Vagina (tissue), 2 donors: ENCODE results near the gene FNDC5. TPM values are rescaled to one million over a fixed set of nuclear protein-coding genes. Genes with fewer than 3 reads are reported as not detected.

Experiments used
- DNase-seq, 2 donors: peaks; one replicate each; pipeline ENCODE4 v3.0.0-alpha.2; 2017; ENCODE audit errors: extremely low spot score in 2 of 2
- H3K27ac ChIP-seq: fragments of 200-600 bp; sonication (generic); one replicate; pipeline ENCODE4 v1.5.1; 2019
- H3K27me3 ChIP-seq: fragments of 200-600 bp; sonication (generic); one replicate; pipeline ENCODE4 v1.5.1; 2019
- H3K36me3 ChIP-seq, 2 donors: fragments of 200-600 bp; sonication (generic); one replicate each; pipeline ENCODE4 v1.5.1; 2017 to 2019
- H3K4me1 ChIP-seq: fragments of 200-600 bp; sonication (generic); one replicate; pipeline ENCODE4 v1.5.1; 2019
- H3K4me3 ChIP-seq, 2 donors: fragments of 200-600 bp; sonication (generic); 1 replicate in 1 of 2; 2 replicates in 1 of 2; pipeline ENCODE4 v1.5.1; 2016 to 2019
- H3K9me3 ChIP-seq: fragments of 200-600 bp; sonication (generic); one replicate; pipeline ENCODE4 v1.5.1; 2019
- CTCF ChIP-seq, 3 experiments: fragments of 450-650 bp in 2 of 3; fragments of 200-600 bp in 1 of 3; sonication (generic) in 1 of 3; IDR thresholded peaks; one replicate each; pipeline ENCODE4 v1.5.1; 2017 to 2019; ENCODE audit warnings: antibody characterized with exemption in 3 of 3, mild to moderate bottlenecking in 2 of 3, moderate library complexity in 2 of 3
- POLR2A ChIP-seq, 2 donors: fragments of 450-650 bp; IDR thresholded peaks; one replicate each; pipeline ENCODE4 v1.6.1; 2017; ENCODE audit warnings: antibody characterized with exemption in 2 of 2, mild to moderate bottlenecking in 2 of 2, moderate library complexity in 2 of 2
- POLR2AphosphoS5 ChIP-seq, 2 donors: sonication (generic); formaldehyde crosslinking; IDR thresholded peaks; one replicate each; pipeline ENCODE4 v1.9.0; 2017; ENCODE audit warnings: antibody characterized with exemption in 2 of 2, mild to moderate bottlenecking in 2 of 2, low read depth in 1 of 2; ENCODE audit not compliant: insufficient read depth in 1 of 2
- intact Hi-C: fragments of 100-400 bp; cut with DNase I; formaldehyde crosslinking; loops from one replicate; pipeline ENCODE4 v1.15.1; 2023
- total RNA-seq: library from RNA; depleted of rRNA; stranded (reverse); fragments of >200 nt; gene quantifications from one replicate; pipeline ENCODE4 v1.2.3, GENCODE V29; 2016

FNDC5 gene
- total RNA-seq, 1 donor from 2014 or later, result 4.7 TPM

- intact Hi-C loops, result no loop called here
- Histone ChIP-seq H3K9me3 (no peaks in the 10 kb centered on the region), H3K27me3 (no peaks in the 10 kb centered on the region), H3K4me3 (peak overlapping the region; percentile 91 to 97), H3K4me1 (peaks cover 60% of the 10 kb centered on the region), H3K27ac (peak overlapping the region; percentile 96), H3K36me3 (no peaks in the 10 kb centered on the region)
- DNase-seq, result peak in 1 of 2 donors; percentile 85
- TF ChIP-seq POLR2A (IDR thresholded peaks at IDR 0.05) (no peak), POLR2AphosphoS5 (IDR thresholded peaks at IDR 0.05; ENCODE audit: insufficient read depth in 1 of 2, low read depth in 1 of 2) (no peak), CTCF (IDR thresholded peaks at IDR 0.05) (no peak)
Measured at GRCh38 chr1:32816676-32817158, 54.0 kb downstream of the FNDC5 start.

- H3K27me3 ChIP-seq, result no peaks in the 10 kb centered on the region
- H3K36me3 ChIP-seq, result peaks cover 0 to 19% of the 10 kb centered on the region in 2 donors
- H3K9me3 ChIP-seq, result no peaks in the 10 kb centered on the region
- TF ChIP-seq POLR2AphosphoS5 (IDR thresholded peaks at IDR 0.05; ENCODE audit: insufficient read depth in 1 of 2, low read depth in 1 of 2), result no peak
- TF ChIP-seq POLR2A (IDR thresholded peaks at IDR 0.05), result no peak
- TF ChIP-seq CTCF (IDR thresholded peaks at IDR 0.05), result no peak
- peak overlapping the region in 1 of 2 donors; percentile 15 for H3K4me3 ChIP-seq
- H3K27ac ChIP-seq, result peak overlapping the region; percentile 96
- intact Hi-C loops, result no loop called here
- DNase-seq, result no peak
- H3K4me1 ChIP-seq, result peaks cover 46% of the 10 kb centered on the region
Measured at GRCh38 chr1:32813941-32814739, 56.6 kb downstream of the FNDC5 start.

Other genes with a start within 250 kb of the FNDC5 start
- gene ZBTB8OS, start 220.4 kb downstream of the FNDC5 start, total RNA-seq, result 17.4 TPM
- gene RBBP4, start 219.7 kb downstream of the FNDC5 start, total RNA-seq, result 80.3 TPM
- 13.0 TPM for gene SYNC, start 168.1 kb downstream of the FNDC5 start, total RNA-seq
- gene YARS1, start 53.6 kb downstream of the FNDC5 start, total RNA-seq, result 41.3 TPM
- gene S100PBP, start 53.3 kb downstream of the FNDC5 start, total RNA-seq, result 19.6 TPM
- gene HPCA, start 15.6 kb upstream of the FNDC5 start, total RNA-seq, result not detected
- 36.1 TPM for gene TMEM54, start 30.5 kb upstream of the FNDC5 start, total RNA-seq
- gene RNF19B, start 93.9 kb upstream of the FNDC5 start, total RNA-seq, result 24.6 TPM
- gene AK2, start 166.0 kb upstream of the FNDC5 start, total RNA-seq, result 118 TPM
- 7.9 TPM for gene AZIN2, start 210.2 kb upstream of the FNDC5 start, total RNA-seq